HepG2 (cell line): ENCODE results near the gene CSK. TPM values are rescaled to one million over a fixed set of nuclear protein-coding genes. Genes with fewer than 3 reads are reported as not detected.

Source experiments
- ATAC-seq: fragments of 200-7000 bp; cut with Tn5 transposase; 3 replicates; pipeline ENCODE4 v1.9.1; 2020; ENCODE audit warnings: mild to moderate bottlenecking, moderate library complexity
- BruUV-seq: library from RNA; stranded (reverse); fragments of 400-500 nt; replicated peaks from 2 replicates; lab custom pipeline; 2021; lab: Mats Ljungman, UMichigan
- CTCF ChIA-PET: fragments of 300-600 bp; formaldehyde crosslinking; extraction: SDS; loops from one replicate; lab custom pipeline; 2021; ENCODE audit warnings: low total read pairs, inconsistent platforms, low intra/inter-chr PET ratio; lab: Yijun Ruan, JAX
- POLR2A ChIA-PET: fragments of 350-600 bp; sonication (Branson Sonifier 250); formaldehyde crosslinking; loops from one replicate; lab custom pipeline; 2020; ENCODE audit warnings: antibody characterized with exemption, inconsistent platforms; lab: Yijun Ruan, JAX
- DNase-seq: peaks from one replicate; pipeline ENCODE4 v3.0.0-alpha.2; 2015; ENCODE audit warnings: low spot score
- FAIRE-seq: peaks from 3 replicates; lab custom pipeline; 2011; peaks lifted over from hg19 to GRCh38; lab: Jason Lieb, UNC
- H2AFZ ChIP-seq: one replicate; pipeline ENCODE4 v1.6.1; 2011; ENCODE audit warnings: low read length, inconsistent platforms
- H3K27ac ChIP-seq: fragments of 300-600 bp; 3 replicates; pipeline ENCODE4 v1.8.0; 2011; ENCODE audit warnings: mixed run types, mild to moderate bottlenecking, mixed read lengths, low read length, inconsistent platforms; ENCODE audit not compliant: insufficient read depth; ENCODE audit errors: extremely low read length
- H3K27me3 ChIP-seq, 2 experiments: fragments of 200-600 bp in 1 of 2; 2 replicates in 1 of 2; 3 replicates in 1 of 2; pipeline versions ENCODE4 v1.6.0 to v1.8.0; 2011; ENCODE audit warnings: low read length in 2 of 2, mild to moderate bottlenecking in 2 of 2, moderate library complexity in 2 of 2, inconsistent platforms in 1 of 2; ENCODE audit not compliant: insufficient read depth in 2 of 2, control insufficient read depth in 1 of 2
- H3K36me3 ChIP-seq, 2 experiments: fragments of 200-600 bp in 1 of 2; replicated peaks in 1 of 2; 2 replicates in 1 of 2; 3 replicates in 1 of 2; pipeline versions ENCODE4 v1.5.1 to v1.8.0; 2011; ENCODE audit warnings: low read length in 2 of 2, inconsistent platforms in 1 of 2; ENCODE audit not compliant: insufficient read depth in 2 of 2, control insufficient read depth in 1 of 2
- H3K4me1 ChIP-seq: 2 replicates; pipeline ENCODE4 v1.5.1; 2012; ENCODE audit warnings: low read length, inconsistent platforms; ENCODE audit not compliant: insufficient read depth
- H3K4me2 ChIP-seq: 2 replicates; pipeline ENCODE4 v1.6.0; 2011; ENCODE audit warnings: low read depth, low read length, inconsistent platforms
- H3K4me3 ChIP-seq, 3 experiments: fragments of 200-600 bp in 1 of 3; sonication (generic), shearing (Covaris generic) in 1 of 3; replicated peaks in 1 of 3; 2 replicates each; pipeline ENCODE4 v1.5.1; 2011 to 2016; ENCODE audit warnings: low read length in 3 of 3, inconsistent platforms in 2 of 3, low read depth in 2 of 3, mild to moderate bottlenecking in 2 of 3, control low read depth in 1 of 3, mixed read lengths in 1 of 3; ENCODE audit not compliant: insufficient read depth in 1 of 3
- H3K79me2 ChIP-seq: one replicate; pipeline ENCODE4 v1.6.1; 2011; ENCODE audit warnings: low read length, inconsistent platforms; ENCODE audit not compliant: insufficient read depth
- H3K9ac ChIP-seq: 2 replicates; pipeline ENCODE4 v1.6.0; 2011; ENCODE audit warnings: mild to moderate bottlenecking, low read depth, low read length, inconsistent platforms; ENCODE audit not compliant: insufficient read depth
- H3K9me3 ChIP-seq: 2 replicates; pipeline ENCODE4 v1.5.1; 2012; ENCODE audit warnings: mild to moderate bottlenecking, low read length
- H4K20me1 ChIP-seq: 2 replicates; pipeline ENCODE4 v1.6.0; 2011; ENCODE audit warnings: inconsistent platforms, mild to moderate bottlenecking, low read length, moderate library complexity; ENCODE audit not compliant: insufficient read depth
- FOXK2 ChIP-seq: fragments of 450-650 bp; IDR thresholded peaks from 2 replicates; pipeline ENCODE4 v1.6.1; 2016
- HNF4A ChIP-seq: sonication (generic); formaldehyde crosslinking; IDR thresholded peaks from 2 replicates; pipeline ENCODE4 v1.4.0; 2020; ENCODE audit warnings: missing genetic modification reagents
- LCORL ChIP-seq, 2 experiments: fragments of 450-650 bp in 1 of 2; sonication (generic) in 1 of 2; formaldehyde crosslinking in 1 of 2; IDR thresholded peaks; 2 replicates each; pipeline versions ENCODE4 v1.5.0 to v1.6.1; 2017 to 2020; ENCODE audit warnings: antibody characterized with exemption in 1 of 2, missing genetic modification reagents in 1 of 2
- MED1 ChIP-seq: sonication (generic); formaldehyde crosslinking; IDR thresholded peaks from 2 replicates; pipeline ENCODE4 v1.4.0; 2020; ENCODE audit warnings: missing genetic modification reagents
- NCOA5 ChIP-seq: sonication (generic); formaldehyde crosslinking; IDR thresholded peaks from 2 replicates; pipeline ENCODE4 v1.4.0; 2020; ENCODE audit warnings: missing genetic modification reagents
- NFATC3 ChIP-seq: sonication (generic); formaldehyde crosslinking; IDR thresholded peaks from 2 replicates; pipeline ENCODE4 v1.5.1; 2020; ENCODE audit warnings: mild to moderate bottlenecking, missing genetic modification reagents
- SALL1 ChIP-seq: sonication (generic); formaldehyde crosslinking; IDR thresholded peaks from 2 replicates; pipeline ENCODE4 v1.8.0; 2022; ENCODE audit warnings: mild to moderate bottlenecking, missing genetic modification reagents
- SMAD9 ChIP-seq: sonication (generic); formaldehyde crosslinking; IDR thresholded peaks from 2 replicates; pipeline ENCODE4 v1.5.1; 2020; ENCODE audit warnings: mild to moderate bottlenecking, missing genetic modification reagents
- TEAD2 ChIP-seq: sonication (generic); formaldehyde crosslinking; IDR thresholded peaks from 2 replicates; pipeline ENCODE4 v1.9.0; 2021; ENCODE audit warnings: missing genetic modification reagents
- ZBTB46 ChIP-seq: sonication (generic); formaldehyde crosslinking; IDR thresholded peaks from 2 replicates; pipeline ENCODE4 v1.4.0; 2020; ENCODE audit warnings: mild to moderate bottlenecking, missing genetic modification reagents, borderline replicate concordance
- ZFP37 ChIP-seq: sonication (generic); formaldehyde crosslinking; IDR thresholded peaks from 2 replicates; pipeline ENCODE4 v1.4.0; 2020; ENCODE audit warnings: missing genetic modification reagents, borderline replicate concordance
- ZFP41 ChIP-seq: sonication (generic); formaldehyde crosslinking; IDR thresholded peaks from 2 replicates; pipeline ENCODE4 v1.4.0; 2020; ENCODE audit warnings: mild to moderate bottlenecking, missing genetic modification reagents, borderline replicate concordance
- ZNF296 ChIP-seq: sonication (generic); formaldehyde crosslinking; conservative IDR thresholded peaks from 2 replicates; pipeline ENCODE4 v1.5.0; 2020; ENCODE audit warnings: mild to moderate bottlenecking, missing genetic modification reagents
- ZNF337 ChIP-seq: sonication (generic); formaldehyde crosslinking; IDR thresholded peaks from 2 replicates; pipeline ENCODE4 v1.5.1; 2020; ENCODE audit warnings: missing genetic modification reagents, low read depth, mild to moderate bottlenecking, borderline replicate concordance
- ZNF530 ChIP-seq: sonication (generic); formaldehyde crosslinking; IDR thresholded peaks from 2 replicates; pipeline ENCODE4 v1.5.0; 2020; ENCODE audit warnings: low read depth, mild to moderate bottlenecking, missing genetic modification reagents
- ZNF782 ChIP-seq: sonication (generic); formaldehyde crosslinking; IDR thresholded peaks from 2 replicates; pipeline ENCODE4 v1.4.0; 2020; ENCODE audit warnings: missing genetic modification reagents, mild to moderate bottlenecking, borderline replicate concordance
- ZNF790 ChIP-seq: sonication (generic); formaldehyde crosslinking; IDR thresholded peaks from 2 replicates; pipeline ENCODE4 v1.8.0; 2022; ENCODE audit warnings: missing genetic modification reagents, mild to moderate bottlenecking, borderline replicate concordance
- ZSCAN12 ChIP-seq: sonication (generic); formaldehyde crosslinking; IDR thresholded peaks from 2 replicates; pipeline ENCODE4 v1.9.0; 2021; ENCODE audit warnings: mild to moderate bottlenecking, missing genetic modification reagents
- WGBS: methylation state at CpG from one replicate; pipeline ENCODE4 v1.1.6; 2017; ENCODE audit warnings: low lambda C conversion rate; 5-methylcytosine and 5-hydroxymethylcytosine counted together
- in situ Hi-C: cut with HindIII; loops from 2 replicates; pipeline ENCODE4 v1.10.0; 2017; ENCODE audit warnings: low pct_unique_long_range_greater_than_20kb; ENCODE audit not compliant: extremely low pct_ligation_motif_present
- intact Hi-C: fragments of 100-400 bp; cut with micrococcal nuclease; formaldehyde crosslinking; loops from one replicate; pipeline ENCODE4 v1.10.0; 2022; ENCODE audit not compliant: unreplicated experiment
- polyA plus RNA-seq, 8 experiments: library from polyadenylated mRNA; depleted of rRNA in 3 of 8; stranded (reverse) in 7 of 8; unstranded in 1 of 8; fragments of >200 nt; fragmentation: Illumina TruSeq in 4 of 8; extraction: Trizol in 4 of 8; gene quantifications; 2 replicates each; pipeline versions ENCODE4 v1.2.1 to v1.2.3, GENCODE V29; 2011 to 2016; ENCODE audit warnings: low read depth in 4 of 8, missing spikeins in 1 of 8, mixed read lengths in 1 of 8; ENCODE audit not compliant: insufficient read depth in 1 of 8
- total RNA-seq, 5 experiments: library from RNA; depleted of rRNA; stranded (reverse); fragments of >200 nt; fragmentation: Illumina TruSeq; extraction: Trizol; gene quantifications; 2 replicates each; pipeline ENCODE4 v1.2.3, GENCODE V29; 2016; ENCODE audit warnings: low read depth in 1 of 5

Gene CSK
- total and polyA plus RNA-seq, 2 of the 13 experiments (the other 11 are each of a cell fraction or from before 2014, with no cell fraction given), result 12.5 to 21.3 TPM

- peak; percentile 11; the same call in 1 of the 2 replicates for TF ChIP-seq HNF4A
Observed at GRCh38 chr15:74831813-74832495, 50.1 kb downstream of the CSK start (continued).

GRCh38 chr15:74832826-74833225 lies 50.9 kb downstream of the CSK start:
- Histone ChIP-seq H2AFZ (no peak overlapping the region), H3K79me2 (no peaks in the 10 kb centered on the region), H3K4me1 (peaks cover 30% of the 10 kb centered on the region), H3K27ac (no peak overlapping the region), H3K36me3 (peaks cover 0 to 3% of the 10 kb centered on the region in 2 experiments; a peak in 1 of 5 replicates), H3K4me2 (no peak overlapping the region), H3K27me3 (peaks cover 3 to 28% of the 10 kb centered on the region in 2 experiments; a peak in 3 of 5 replicates), H4K20me1 (no peaks in the 10 kb centered on the region), H3K9ac (no peak overlapping the region), H3K9me3 (no peaks in the 10 kb centered on the region), H3K4me3 (no peak overlapping the region; a peak in 1 of 6 replicates)
- BruUV-seq, result no TSS peak
- in situ Hi-C loops (no loop called here), intact Hi-C loops (no loop called here)
- WGBS, result 12% methylated on average over 4 of the region's 4 CpGs
- POLR2A ChIA-PET, result interaction anchor here (0.6 kb wide), 1 partner anchor 25 kb away, joined by 3 read pairs; no protein-coding TSS in a partner anchor
- ATAC-seq (no peak), FAIRE-seq (no peak), DNase-seq (no peak)
- TF ChIP-seq ZNF530 (CRISPR knock-in tag), result no peak
- no peak for TF ChIP-seq SMAD9
- TF ChIP-seq MED1 (CRISPR knock-in tag), result no peak
- TF ChIP-seq NCOA5 (CRISPR knock-in tag), result no peak
- no peak for TF ChIP-seq ZNF790 (CRISPR knock-in tag)
- no peak for TF ChIP-seq ZFP37
- TF ChIP-seq ZNF782 (CRISPR knock-in tag), result no peak
- no peak for TF ChIP-seq ZBTB46 (CRISPR knock-in tag)
- no peak for TF ChIP-seq NFATC3 (CRISPR knock-in tag)
- no peak for TF ChIP-seq ZFP41 (CRISPR knock-in tag)
- TF ChIP-seq ZSCAN12 (CRISPR knock-in tag), result no peak
- no peak for TF ChIP-seq ZNF337 (CRISPR knock-in tag)
- no peak for TF ChIP-seq SALL1 (CRISPR knock-in tag)
- TF ChIP-seq TEAD2 (CRISPR knock-in tag), result no peak
- TF ChIP-seq FOXK2, result no peak
- no peak for TF ChIP-seq ZNF296 (CRISPR knock-in tag)
- TF ChIP-seq LCORL (IDR thresholded peaks at IDR 0.05), result no peak
- TF ChIP-seq LCORL (CRISPR knock-in tag; IDR thresholded peaks at IDR 0.05), result no peak
- CTCF ChIA-PET, result no interaction called here
